ENCODE measurements around the gene TBL1XR1.
A peak's percentile ranks its signal among the peaks of the same experiment; 100 is the strongest.
"Not testable (repeated sequence)": the region's sequence is repeated elsewhere in the genome, so short reads cannot be mapped to it uniquely, and the experiment has no call there.

Gene TBL1XR1

DNA sequence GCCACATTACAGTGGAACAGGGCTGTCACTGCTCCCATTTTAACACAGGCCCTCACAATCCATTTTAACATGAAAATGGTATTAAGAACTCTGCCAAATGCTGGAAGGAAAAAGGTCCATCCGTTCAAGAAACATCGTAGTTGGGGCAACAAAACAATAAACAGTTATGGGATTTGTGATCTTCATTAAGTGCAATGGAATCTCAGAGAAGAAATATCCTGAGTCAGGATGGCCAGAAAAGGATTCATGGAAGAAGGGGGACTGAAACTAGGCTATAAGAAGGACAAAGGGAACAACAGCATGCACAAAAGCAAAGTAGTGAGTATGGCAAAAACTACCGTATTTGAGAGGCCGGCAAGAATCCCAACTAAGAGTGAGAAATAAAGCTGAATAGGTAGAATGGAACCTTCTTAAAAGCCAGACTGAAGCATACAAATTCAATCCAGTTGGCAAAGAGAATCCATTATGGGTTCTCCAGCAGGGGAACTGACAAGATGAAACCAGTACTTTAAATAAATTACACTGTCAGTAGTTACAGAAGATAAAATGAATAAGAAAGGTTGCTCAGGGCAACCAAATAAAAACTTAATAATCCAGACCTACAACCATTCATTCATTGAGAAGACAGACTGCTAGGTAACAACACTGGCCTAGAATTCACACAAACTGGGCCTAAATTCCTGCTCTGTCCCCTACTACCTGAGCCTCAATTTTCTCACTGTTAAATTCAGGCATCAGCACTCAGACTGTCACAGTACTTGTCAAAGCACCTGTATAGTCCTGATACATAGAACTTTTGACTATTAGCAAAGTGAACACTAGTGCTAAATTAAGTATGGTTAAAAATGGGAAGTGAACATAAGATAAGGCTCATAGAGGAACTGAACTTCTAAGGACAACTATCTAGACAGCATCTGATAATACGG lies 6.3 kb downstream of the TBL1XR1 start:
- no peak overlapping the region for H3K9ac ChIP-seq
- H3K79me2 ChIP-seq (ENCODE audit: insufficient read depth, low read depth): peaks cover 100% of the 10 kb centered on the region
- no peak overlapping the region for H3K4me3 ChIP-seq (IDR thresholded peaks at IDR 0.05; ENCODE audit: insufficient read depth, low read depth, low read length)
- H3K36me3 ChIP-seq (ENCODE audit: insufficient read depth): no peaks in the 10 kb centered on the region
- no peaks in the 10 kb centered on the region for H3K27me3 ChIP-seq (ENCODE audit: insufficient read depth, low read depth)
- H3K27ac ChIP-seq: peak overlapping the region; percentile 23; the same call in 1 of the 2 replicates
- peaks cover 61% of the 10 kb centered on the region for H4K20me1 ChIP-seq (ENCODE audit: insufficient read depth)
- TF ChIP-seq, protein P1, sequence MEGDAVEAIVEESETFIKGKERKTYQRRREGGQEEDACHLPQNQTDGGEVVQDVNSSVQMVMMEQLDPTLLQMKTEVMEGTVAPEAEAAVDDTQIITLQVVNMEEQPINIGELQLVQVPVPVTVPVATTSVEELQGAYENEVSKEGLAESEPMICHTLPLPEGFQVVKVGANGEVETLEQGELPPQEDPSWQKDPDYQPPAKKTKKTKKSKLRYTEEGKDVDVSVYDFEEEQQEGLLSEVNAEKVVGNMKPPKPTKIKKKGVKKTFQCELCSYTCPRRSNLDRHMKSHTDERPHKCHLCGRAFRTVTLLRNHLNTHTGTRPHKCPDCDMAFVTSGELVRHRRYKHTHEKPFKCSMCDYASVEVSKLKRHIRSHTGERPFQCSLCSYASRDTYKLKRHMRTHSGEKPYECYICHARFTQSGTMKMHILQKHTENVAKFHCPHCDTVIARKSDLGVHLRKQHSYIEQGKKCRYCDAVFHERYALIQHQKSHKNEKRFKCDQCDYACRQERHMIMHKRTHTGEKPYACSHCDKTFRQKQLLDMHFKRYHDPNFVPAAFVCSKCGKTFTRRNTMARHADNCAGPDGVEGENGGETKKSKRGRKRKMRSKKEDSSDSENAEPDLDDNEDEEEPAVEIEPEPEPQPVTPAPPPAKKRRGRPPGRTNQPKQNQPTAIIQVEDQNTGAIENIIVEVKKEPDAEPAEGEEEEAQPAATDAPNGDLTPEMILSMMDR (conservative IDR thresholded peaks at IDR 0.05; ENCODE audit: low read depth, low read length): no peak
- peak overlapping the region; percentile 5; the same call in 1 of the 2 replicates for H3K4me2 ChIP-seq
- H2AFZ ChIP-seq (ENCODE audit: low read depth): no peak overlapping the region
- H3K4me1 ChIP-seq (ENCODE audit: low read depth, poor library complexity, severe bottlenecking): peaks cover 83% of the 10 kb centered on the region

DNA sequence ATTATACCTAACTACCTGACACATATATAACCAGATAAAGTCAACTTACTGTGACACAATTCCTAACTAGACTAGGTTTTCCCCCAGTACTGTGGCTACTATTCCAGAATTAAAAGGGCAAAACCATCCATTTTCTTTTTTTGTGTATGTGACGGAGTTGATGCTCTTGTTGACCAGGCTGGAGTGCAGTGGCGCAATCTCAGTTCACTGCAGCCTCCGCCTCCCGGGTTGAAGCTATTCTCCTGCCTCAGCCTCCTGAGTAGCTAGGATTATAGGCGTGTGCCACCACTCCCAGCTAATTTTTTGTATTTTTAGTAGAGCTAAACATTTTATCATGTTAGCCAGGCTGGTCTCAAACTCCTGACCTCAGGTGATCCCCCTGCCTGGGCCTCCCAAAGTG lies 7.1 kb downstream of the TBL1XR1 start:
- Histone ChIP-seq H4K20me1 (ENCODE audit: insufficient read depth) (peaks cover 70% of the 10 kb centered on the region), H3K4me1 (ENCODE audit: low read depth, poor library complexity, severe bottlenecking) (peaks cover 92% of the 10 kb centered on the region), H3K4me2 (peak overlapping the region; percentile 5; the same call in 1 of the 2 replicates), H3K79me2 (ENCODE audit: insufficient read depth, low read depth) (peaks cover 100% of the 10 kb centered on the region)
- not testable (repeated sequence) for H3K27me3 ChIP-seq (ENCODE audit: insufficient read depth, low read depth); H2AFZ ChIP-seq (ENCODE audit: low read depth); H3K27ac ChIP-seq; H3K4me3 ChIP-seq (IDR thresholded peaks at IDR 0.05; ENCODE audit: insufficient read depth, low read depth, low read length); H3K9ac ChIP-seq; H3K36me3 ChIP-seq (ENCODE audit: insufficient read depth)

DNA sequence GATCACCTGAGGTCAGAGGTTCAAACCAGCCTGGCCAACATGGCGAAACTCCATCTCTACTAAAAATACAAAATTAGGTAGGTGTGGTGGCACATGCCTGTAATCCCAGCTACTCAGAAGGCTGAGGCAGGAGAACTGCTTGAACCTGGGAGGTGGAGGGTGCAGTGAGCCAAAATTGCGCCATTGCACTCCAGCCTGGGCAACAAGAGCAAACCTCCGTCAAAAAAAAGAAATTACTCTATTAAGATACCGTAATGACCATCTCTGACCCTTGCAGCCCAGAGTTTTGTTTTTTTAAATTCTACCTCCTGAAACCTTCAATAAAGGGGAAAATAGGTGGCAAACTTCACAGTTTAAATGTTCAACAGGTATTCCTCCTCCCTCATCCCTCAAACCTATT lies 9.0 kb downstream of the TBL1XR1 start:
- not testable (repeated sequence) for H3K36me3 ChIP-seq (ENCODE audit: insufficient read depth); H3K9ac ChIP-seq; H3K27me3 ChIP-seq (ENCODE audit: insufficient read depth, low read depth); H3K27ac ChIP-seq; H3K4me2 ChIP-seq; H2AFZ ChIP-seq (ENCODE audit: low read depth); H3K4me3 ChIP-seq (IDR thresholded peaks at IDR 0.05; ENCODE audit: insufficient read depth, low read depth, low read length)
- H3K79me2 ChIP-seq (ENCODE audit: insufficient read depth, low read depth): peaks cover 100% of the 10 kb centered on the region
- H3K4me1 ChIP-seq (ENCODE audit: low read depth, poor library complexity, severe bottlenecking): peaks cover 94% of the 10 kb centered on the region
- peaks cover 78% of the 10 kb centered on the region for H4K20me1 ChIP-seq (ENCODE audit: insufficient read depth)

DNA sequence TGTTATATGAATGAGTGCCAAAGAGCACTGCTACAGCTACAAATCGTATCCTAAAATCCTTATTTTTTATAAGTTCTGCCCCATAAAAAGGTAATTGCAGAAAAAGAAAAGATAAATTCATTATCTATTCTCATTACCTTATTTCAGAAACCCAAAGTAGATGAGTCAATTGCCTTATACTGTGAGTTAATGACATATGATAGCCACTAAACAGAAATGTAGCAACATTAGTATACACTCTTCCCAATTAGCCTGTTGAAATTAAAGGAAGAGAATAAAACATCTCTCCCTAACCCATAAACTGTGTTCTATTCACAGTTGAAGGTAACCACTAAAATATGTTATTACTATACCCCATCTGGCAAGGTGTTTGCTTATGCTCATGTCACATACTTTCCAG lies 11.0 kb downstream of the TBL1XR1 start:
- TF ChIP-seq, protein P1 (conservative IDR thresholded peaks at IDR 0.05; ENCODE audit: low read depth, low read length): no peak
- H3K4me2 ChIP-seq: peak overlapping the region; percentile 19; the same call in 1 of the 2 replicates
- H2AFZ ChIP-seq (ENCODE audit: low read depth): no peak overlapping the region
- H3K4me1 ChIP-seq (ENCODE audit: low read depth, poor library complexity, severe bottlenecking): peaks cover 96% of the 10 kb centered on the region
- H3K36me3 ChIP-seq (ENCODE audit: insufficient read depth): no peaks in the 10 kb centered on the region
- H3K27ac ChIP-seq: no peak overlapping the region; the same call in 1 of the 2 replicates
- no peaks in the 10 kb centered on the region for H3K27me3 ChIP-seq (ENCODE audit: insufficient read depth, low read depth)
- H3K4me3 ChIP-seq (IDR thresholded peaks at IDR 0.05; ENCODE audit: insufficient read depth, low read depth, low read length): no peak overlapping the region
- peaks cover 98% of the 10 kb centered on the region for H4K20me1 ChIP-seq (ENCODE audit: insufficient read depth)
- peaks cover 100% of the 10 kb centered on the region for H3K79me2 ChIP-seq (ENCODE audit: insufficient read depth, low read depth)
- no peak overlapping the region for H3K9ac ChIP-seq

DNA sequence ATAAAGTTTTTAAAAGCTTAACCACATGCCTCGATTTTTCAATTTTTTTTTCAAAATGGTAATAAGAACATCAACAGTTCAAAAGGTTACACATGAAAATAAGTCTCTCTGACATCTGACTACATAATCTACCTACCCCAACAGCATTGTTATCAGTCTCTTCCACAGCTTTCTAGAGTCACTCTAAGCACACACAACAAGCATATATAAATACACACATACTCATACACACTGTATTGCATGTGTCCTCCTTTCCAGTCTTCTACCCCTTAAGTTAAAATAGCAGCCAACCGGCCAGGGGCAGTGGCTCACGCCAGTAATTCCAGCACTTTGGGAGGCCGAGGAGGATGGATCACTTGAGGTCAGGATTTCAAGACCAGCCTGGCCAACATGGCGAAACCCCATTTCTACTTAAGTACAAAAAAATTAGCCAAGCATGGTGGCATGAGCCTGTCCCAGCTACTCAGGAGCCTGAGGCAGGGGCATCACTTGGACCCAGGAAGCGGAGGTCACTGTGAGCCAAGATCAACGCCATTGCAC lies 12.2 kb downstream of the TBL1XR1 start:
- peaks cover 100% of the 10 kb centered on the region for H3K79me2 ChIP-seq (ENCODE audit: insufficient read depth, low read depth)
- H2AFZ ChIP-seq (ENCODE audit: low read depth): no peak overlapping the region
- peaks cover 96% of the 10 kb centered on the region for H4K20me1 ChIP-seq (ENCODE audit: insufficient read depth)
- no peaks in the 10 kb centered on the region for H3K27me3 ChIP-seq (ENCODE audit: insufficient read depth, low read depth)
- H3K9ac ChIP-seq: no peak overlapping the region
- no peak overlapping the region; the same call in 1 of the 2 replicates for H3K27ac ChIP-seq
- peak overlapping the region; percentile 7; the same call in 1 of the 2 replicates for H3K4me2 ChIP-seq
- H3K4me1 ChIP-seq (ENCODE audit: low read depth, poor library complexity, severe bottlenecking): peaks cover 92% of the 10 kb centered on the region
- H3K36me3 ChIP-seq (ENCODE audit: insufficient read depth): no peaks in the 10 kb centered on the region
- no peak overlapping the region for H3K4me3 ChIP-seq (IDR thresholded peaks at IDR 0.05; ENCODE audit: insufficient read depth, low read depth, low read length)
- TF ChIP-seq, protein P1 (conservative IDR thresholded peaks at IDR 0.05; ENCODE audit: low read depth, low read length): no peak

DNA sequence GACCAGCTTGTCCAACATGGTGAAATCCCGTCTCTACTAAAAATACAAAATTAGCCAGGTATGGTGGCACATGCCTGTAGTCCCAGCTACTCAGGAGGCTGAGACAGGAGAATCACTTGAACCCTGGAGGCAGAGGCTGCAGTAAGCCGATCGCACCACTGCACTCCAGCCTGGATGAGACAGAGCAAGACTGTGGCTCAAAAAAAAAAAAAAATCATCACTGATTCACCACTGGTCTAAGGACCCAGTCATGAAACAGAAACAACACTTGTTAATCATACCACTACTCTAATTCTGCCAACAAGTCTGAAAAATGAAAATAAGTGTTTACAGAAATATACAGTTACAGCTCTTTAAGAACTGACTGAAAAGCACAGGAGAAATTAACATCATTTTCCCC lies 12.7 kb downstream of the TBL1XR1 start:
- H4K20me1 ChIP-seq (ENCODE audit: insufficient read depth): peaks cover 97% of the 10 kb centered on the region
- not testable (repeated sequence) for H3K9ac ChIP-seq; H3K27ac ChIP-seq; H3K36me3 ChIP-seq (ENCODE audit: insufficient read depth); H3K27me3 ChIP-seq (ENCODE audit: insufficient read depth, low read depth); H3K4me3 ChIP-seq (IDR thresholded peaks at IDR 0.05; ENCODE audit: insufficient read depth, low read depth, low read length); H2AFZ ChIP-seq (ENCODE audit: low read depth)
- peaks cover 100% of the 10 kb centered on the region for H3K79me2 ChIP-seq (ENCODE audit: insufficient read depth, low read depth)
- peaks cover 87% of the 10 kb centered on the region for H3K4me1 ChIP-seq (ENCODE audit: low read depth, poor library complexity, severe bottlenecking)
- H3K4me2 ChIP-seq: peak overlapping the region; percentile 7; the same call in 1 of the 2 replicates
